ENCODE results near the gene PRM1.
A peak's percentile ranks its signal among the peaks of the same experiment; 100 is the strongest.
"Not testable (repeated sequence)": the region's sequence is repeated elsewhere in the genome, so short reads cannot be mapped to it uniquely, and the experiment has no call there.

The PRM1 gene

GRCh38 chr16:11299865-11300559, 18.9 kb upstream of the PRM1 start:
- DNase-seq (ENCODE audit: low read depth) = no peak
- TF ChIP-seq CTCF (IDR thresholded peaks at IDR 0.05; ENCODE audit: low read depth, low read length) = no peak
- TF ChIP-seq MYC (IDR thresholded peaks at IDR 0.05; ENCODE audit: low read depth, low read length) = no peak
- no peak for TF ChIP-seq MAX (IDR thresholded peaks at IDR 0.05; ENCODE audit: low read depth, low read length)
- TF ChIP-seq POLR2A (IDR thresholded peaks at IDR 0.05; ENCODE audit: extremely low read depth, insufficient read length) = no peak
- no peak overlapping the region for H3K4me3 ChIP-seq (ENCODE audit: low read depth, low read length)

- H3K4me3 ChIP-seq (ENCODE audit: low read depth, low read length) = not testable (repeated sequence)
- DNase-seq (ENCODE audit: low read depth) = peak; percentile 18
These were observed 17.9 kb upstream of the PRM1 start for GRCh38 chr16:11298950-11299547.

- DNase-seq (ENCODE audit: low read depth) = peak; percentile 35
- no peak overlapping the region for H3K4me3 ChIP-seq (ENCODE audit: low read depth, low read length)
- TF ChIP-seq MYC (IDR thresholded peaks at IDR 0.05; ENCODE audit: low read depth, low read length) (no peak), MAX (IDR thresholded peaks at IDR 0.05; ENCODE audit: low read depth, low read length) (no peak), POLR2A (IDR thresholded peaks at IDR 0.05; ENCODE audit: extremely low read depth, insufficient read length) (no peak), CTCF (IDR thresholded peaks at IDR 0.05; ENCODE audit: low read depth, low read length) (no peak)
These were observed 17.2 kb upstream of the PRM1 start for GRCh38 chr16:11298143-11298900.

GRCh38 chr16:11297492-11298142, 16.5 kb upstream of the PRM1 start:
- H3K4me3 ChIP-seq (ENCODE audit: low read depth, low read length) = no peak overlapping the region
- TF ChIP-seq MAX (IDR thresholded peaks at IDR 0.05; ENCODE audit: low read depth, low read length) (peak; percentile 68), CTCF (IDR thresholded peaks at IDR 0.05; ENCODE audit: low read depth, low read length) (peak; percentile 8), MYC (IDR thresholded peaks at IDR 0.05; ENCODE audit: low read depth, low read length) (peak; percentile 59), POLR2A (IDR thresholded peaks at IDR 0.05; ENCODE audit: extremely low read depth, insufficient read length) (no peak)
- peak; percentile 95 for DNase-seq (ENCODE audit: low read depth)

GRCh38 chr16:11296706-11297491, 15.8 kb upstream of the PRM1 start:
- TF ChIP-seq POLR2A (IDR thresholded peaks at IDR 0.05; ENCODE audit: extremely low read depth, insufficient read length) = no peak
- no peak for TF ChIP-seq MYC (IDR thresholded peaks at IDR 0.05; ENCODE audit: low read depth, low read length)
- no peak for TF ChIP-seq MAX (IDR thresholded peaks at IDR 0.05; ENCODE audit: low read depth, low read length)
- TF ChIP-seq CTCF (IDR thresholded peaks at IDR 0.05; ENCODE audit: low read depth, low read length) = no peak
- H3K4me3 ChIP-seq (ENCODE audit: low read depth, low read length) = no peak overlapping the region
- peak; percentile 15 for DNase-seq (ENCODE audit: low read depth)
